Upper lobe of left lung (tissue), 4 donors: Measurements from ENCODE around the gene CLIP1.

Experiments
- CTCF ChIP-seq, 6 experiments: fragments of 450-650 bp in 4 of 6; fragments of 200-600 bp in 2 of 6; sonication (generic) in 2 of 6; IDR thresholded peaks; one replicate each; pipeline ENCODE4 v1.5.1; 2016 to 2019; ENCODE audit warnings: antibody characterized with exemption in 6 of 6
- EP300 ChIP-seq, 4 donors: sonication (generic); formaldehyde crosslinking; IDR thresholded peaks; one replicate each; pipeline ENCODE4 v1.5.1; 2017; ENCODE audit warnings: antibody characterized with exemption in 4 of 4, control low read depth in 2 of 4
- POLR2A ChIP-seq, 4 donors: fragments of 450-650 bp; IDR thresholded peaks; one replicate each; pipeline ENCODE4 v1.5.1; 2016 to 2017; ENCODE audit warnings: antibody characterized with exemption in 4 of 4, mild to moderate bottlenecking in 2 of 4

- no peak for TF ChIP-seq CTCF (IDR thresholded peaks at IDR 0.05)
- no peak for TF ChIP-seq EP300 (IDR thresholded peaks at IDR 0.05)
- TF ChIP-seq POLR2A (IDR thresholded peaks at IDR 0.05), result no peak
Measured at GRCh38 chr12:122420471-122421162, 1.9 kb downstream of the CLIP1 start.
